Measurements from ENCODE around the gene DEAF1. TPM values are rescaled to one million over a fixed set of nuclear protein-coding genes. Genes with fewer than 3 reads are reported as not detected.

Gene DEAF1
- total and polyA plus RNA-seq, 7 donors = 12.5 to 30.0 (median 18.1) TPM

DNA sequence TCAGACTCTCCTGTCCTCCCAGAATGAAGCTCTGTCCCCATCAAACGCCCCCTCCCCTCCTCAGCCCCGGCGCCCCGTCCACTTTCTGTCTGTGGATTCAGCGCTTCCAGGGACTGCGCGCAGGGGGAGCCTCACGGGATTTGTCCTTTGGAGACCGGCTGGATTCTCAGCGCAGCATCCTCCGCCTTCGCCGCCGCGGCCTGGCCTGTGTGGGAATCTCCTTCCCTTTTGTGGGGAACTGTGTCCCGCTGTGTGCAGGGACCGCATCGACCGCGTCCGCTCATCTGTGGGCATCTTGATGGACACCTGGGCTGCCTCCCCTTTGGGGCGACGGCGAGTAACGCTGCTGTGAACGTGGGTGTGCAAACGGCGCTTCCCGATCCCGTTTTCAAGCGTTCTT is 67.0 kb downstream of the DEAF1 start:
- Histone ChIP-seq H3K36me3 (ENCODE audit: insufficient read depth in 1 of 2, low read depth in 1 of 2) (no peaks in the 10 kb centered on the region), H3K27me3 (ENCODE audit: insufficient read depth in 3 of 3, low read length in 2 of 3) (peaks cover 0 to 2% (median 0%) of the 10 kb centered on the region in 3 donors), H3K4me1 (peaks cover 39% of the 10 kb centered on the region), H3K27ac (peak overlapping the region; percentile 90), H3K4me3 (no peak overlapping the region), H3K9me3 (no peaks in the 10 kb centered on the region)
- DNase-seq = peak in 1 of 2 donors; percentile 56
- ATAC-seq = no peak
- 92 to 95% (median 93%) methylated on average over 31 of the region's 31 CpGs for whole genome bisulfite sequencing, 3 donors
- intact Hi-C loops (cut with DNase I) = loop anchor here in 1 of 2 donors (5.0 kb wide), 1 partner anchor 51 kb away; the partner anchor contains the start of gene PHRF1
- TF ChIP-seq CTCF (IDR thresholded peaks at IDR 0.05) = no peak

GRCh38 chr11:627308-627576 is 67.8 kb downstream of the DEAF1 start:
- Histone ChIP-seq H3K4me1 (peaks cover 32% of the 10 kb centered on the region), H3K4me3 (no peak overlapping the region), H3K9me3 (no peaks in the 10 kb centered on the region), H3K27ac (no peak overlapping the region), H3K36me3 (ENCODE audit: insufficient read depth in 1 of 2, low read depth in 1 of 2) (peaks cover 0 to 5% of the 10 kb centered on the region in 2 donors), H3K27me3 (ENCODE audit: insufficient read depth in 3 of 3, low read length in 2 of 3) (peaks cover 0 to 2% (median 0%) of the 10 kb centered on the region in 3 donors)
- TF ChIP-seq CTCF (IDR thresholded peaks at IDR 0.05) = no peak
- DNase-seq (no peak), ATAC-seq (no peak)
- 28 to 44% (median 42%) methylated on average over 11 to 28 of the region's 28 CpGs for WGBS, 3 donors
- intact Hi-C loops (cut with DNase I) = loop anchor here in 1 of 2 donors (5.0 kb wide), 1 partner anchor 50 kb away; the partner anchor contains the start of gene PHRF1

DNA sequence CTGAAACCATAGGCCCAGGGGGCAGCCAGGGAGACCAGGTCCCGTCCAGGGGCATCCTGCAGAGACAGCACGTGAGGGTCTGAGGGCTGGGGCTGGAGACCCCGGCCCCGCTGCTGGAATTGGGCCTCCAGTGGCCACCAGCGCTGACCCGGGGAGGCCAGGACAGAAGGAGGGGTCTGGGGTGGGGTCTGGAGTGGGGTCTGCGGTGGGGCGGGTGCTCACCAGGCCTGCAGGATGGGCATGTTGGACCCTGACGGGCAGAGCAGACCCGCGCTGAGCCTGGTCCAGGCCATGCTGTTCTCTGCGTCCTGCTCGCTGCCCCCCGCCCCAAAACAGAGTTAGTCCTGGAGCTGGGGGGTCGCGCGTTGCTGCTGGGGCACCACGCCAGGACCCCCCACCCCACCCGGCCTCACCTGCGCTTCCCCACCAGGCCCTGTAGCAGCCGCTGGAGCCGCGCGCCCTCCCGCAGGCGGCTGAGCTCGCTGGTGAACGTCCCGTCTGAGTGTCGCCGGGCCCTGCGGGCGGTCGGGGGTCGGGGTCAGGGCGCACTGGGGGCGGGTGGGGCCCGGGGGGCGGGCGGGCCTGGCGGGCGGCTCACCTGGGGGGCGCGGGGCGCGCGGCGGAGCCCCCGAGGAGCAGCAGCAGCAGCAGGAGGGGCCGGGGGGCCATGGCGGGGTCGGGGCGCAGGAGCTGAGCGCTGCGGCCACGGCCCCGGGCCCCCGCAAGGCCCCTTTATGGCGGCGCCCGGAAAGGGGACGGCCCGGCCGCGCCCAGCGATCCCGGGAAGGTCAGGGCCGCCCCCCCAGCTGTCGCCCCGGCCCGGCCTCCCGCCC is 68.3 kb downstream of the DEAF1 start, which contains the start of gene SCT:
Gene SCT, minus strand, starts transcription at position 707 of the 833 bp plus-strand sequence. Its CDS starts 38 bp downstream, at position 669.
- intact Hi-C loops (cut with DNase I) = loop anchor here in 1 of 2 donors (5.0 kb wide), 1 partner anchor 49 kb away; the partner anchor contains the start of gene PHRF1
- Histone ChIP-seq H3K4me1 (peaks cover 30% of the 10 kb centered on the region), H3K27ac (peak within 1 kb of the TSS; percentile 90), H3K9me3 (no peaks in the 10 kb centered on the region), H3K27me3 (ENCODE audit: insufficient read depth in 3 of 3, low read length in 2 of 3) (peaks cover 0 to 2% (median 0%) of the 10 kb centered on the region in 3 donors), H3K36me3 (ENCODE audit: insufficient read depth in 1 of 2, low read depth in 1 of 2) (peaks cover 0 to 6% of the 10 kb centered on the region in 2 donors), H3K4me3 (no peak within 1 kb of the TSS)
- ATAC-seq (no peak), DNase-seq (peak in 1 of 2 donors; percentile 53)
- 17 to 37% (median 36%) methylated on average over 22 to 72 of the region's 72 CpGs for WGBS, 3 donors
- TF ChIP-seq CTCF (IDR thresholded peaks at IDR 0.05) = no peak

DNA sequence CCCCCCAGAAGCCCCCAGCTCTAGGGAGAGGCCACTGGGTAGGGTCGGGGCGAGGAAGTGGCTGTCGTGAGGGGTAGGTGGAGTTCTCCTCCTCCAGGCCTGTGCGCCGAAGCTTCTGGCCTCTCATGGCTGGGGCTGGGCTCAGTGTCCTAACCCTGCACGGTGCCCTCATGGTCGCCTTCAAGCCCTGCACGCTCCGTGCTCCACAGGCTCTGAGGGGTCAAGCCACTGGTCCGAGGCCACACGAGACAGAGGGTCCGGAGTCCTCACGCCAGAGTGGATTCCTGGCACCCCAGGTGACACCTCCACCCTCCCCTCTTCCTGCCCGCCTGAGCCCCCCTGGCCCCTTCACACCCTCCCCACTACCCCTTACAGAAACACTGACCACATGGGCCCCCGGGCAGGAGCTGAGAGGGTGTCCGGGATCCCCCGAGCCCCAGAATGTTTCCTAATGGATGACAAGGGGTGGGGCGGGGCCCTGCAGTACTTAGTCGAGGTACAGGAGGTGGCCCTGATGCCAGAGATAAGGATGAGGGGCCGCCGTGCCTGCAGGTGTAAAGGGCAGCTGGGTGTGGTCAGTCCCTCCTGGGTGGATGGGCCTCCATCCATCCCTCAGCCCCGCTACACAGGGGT is 69.3 kb downstream of the DEAF1 start:
- H3K4me3 ChIP-seq = no peak overlapping the region
- intact Hi-C loops (cut with DNase I) = loop anchor here in 1 of 2 donors (5.0 kb wide), 1 partner anchor 48 kb away; the partner anchor contains the start of gene PHRF1
- TF ChIP-seq CTCF (IDR thresholded peaks at IDR 0.05) = no peak
- DNase-seq = no peak
- H3K27ac ChIP-seq = no peak overlapping the region
- peaks cover 24% of the 10 kb centered on the region for H3K4me1 ChIP-seq
- peaks cover 0 to 6% of the 10 kb centered on the region in 2 donors for H3K36me3 ChIP-seq (ENCODE audit: insufficient read depth in 1 of 2, low read depth in 1 of 2)
- ATAC-seq = no peak
- peaks cover 0 to 2% (median 0%) of the 10 kb centered on the region in 3 donors for H3K27me3 ChIP-seq (ENCODE audit: insufficient read depth in 3 of 3, low read length in 2 of 3)
- WGBS, 3 donors = 79 to 85% (median 83%) methylated on average over 19 to 22 of the region's 22 CpGs
- no peaks in the 10 kb centered on the region for H3K9me3 ChIP-seq
